Superior temporal gyrus (tissue), 1 donor: Measurements from ENCODE around the gene ROPN1L.
A peak's percentile ranks its signal among the peaks of the same experiment; 100 is the strongest.

Experiments used
- DNase-seq: peaks from one replicate; pipeline ENCODE4 v3.0.0-alpha.2; 2016; ENCODE audit errors: extremely low spot score

The ROPN1L gene

GRCh38 chr5:10427978-10428377 is 13.7 kb upstream of the ROPN1L start:
- no peak for DNase-seq

DNA sequence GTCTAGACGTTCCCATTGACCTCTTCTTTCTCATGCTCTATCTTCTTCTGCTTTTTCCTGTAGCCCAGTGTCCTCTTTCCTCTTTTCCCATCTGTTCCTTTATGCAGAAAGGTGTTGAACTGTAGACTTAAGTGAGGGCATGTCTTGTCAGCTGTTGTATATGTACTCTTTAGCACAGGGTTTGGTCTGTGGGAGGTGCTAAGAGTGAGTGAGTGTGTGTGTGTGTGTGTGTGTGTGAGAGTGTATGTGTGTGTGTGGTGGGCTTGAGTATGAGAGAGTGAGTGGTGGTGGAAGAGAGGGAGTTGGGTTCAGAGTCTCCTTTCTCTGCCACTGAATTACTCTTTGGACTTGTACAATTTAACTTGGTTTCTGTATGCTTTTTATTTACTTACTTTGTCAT is 10.3 kb upstream of the ROPN1L start:
- DNase-seq, result no peak

DNA sequence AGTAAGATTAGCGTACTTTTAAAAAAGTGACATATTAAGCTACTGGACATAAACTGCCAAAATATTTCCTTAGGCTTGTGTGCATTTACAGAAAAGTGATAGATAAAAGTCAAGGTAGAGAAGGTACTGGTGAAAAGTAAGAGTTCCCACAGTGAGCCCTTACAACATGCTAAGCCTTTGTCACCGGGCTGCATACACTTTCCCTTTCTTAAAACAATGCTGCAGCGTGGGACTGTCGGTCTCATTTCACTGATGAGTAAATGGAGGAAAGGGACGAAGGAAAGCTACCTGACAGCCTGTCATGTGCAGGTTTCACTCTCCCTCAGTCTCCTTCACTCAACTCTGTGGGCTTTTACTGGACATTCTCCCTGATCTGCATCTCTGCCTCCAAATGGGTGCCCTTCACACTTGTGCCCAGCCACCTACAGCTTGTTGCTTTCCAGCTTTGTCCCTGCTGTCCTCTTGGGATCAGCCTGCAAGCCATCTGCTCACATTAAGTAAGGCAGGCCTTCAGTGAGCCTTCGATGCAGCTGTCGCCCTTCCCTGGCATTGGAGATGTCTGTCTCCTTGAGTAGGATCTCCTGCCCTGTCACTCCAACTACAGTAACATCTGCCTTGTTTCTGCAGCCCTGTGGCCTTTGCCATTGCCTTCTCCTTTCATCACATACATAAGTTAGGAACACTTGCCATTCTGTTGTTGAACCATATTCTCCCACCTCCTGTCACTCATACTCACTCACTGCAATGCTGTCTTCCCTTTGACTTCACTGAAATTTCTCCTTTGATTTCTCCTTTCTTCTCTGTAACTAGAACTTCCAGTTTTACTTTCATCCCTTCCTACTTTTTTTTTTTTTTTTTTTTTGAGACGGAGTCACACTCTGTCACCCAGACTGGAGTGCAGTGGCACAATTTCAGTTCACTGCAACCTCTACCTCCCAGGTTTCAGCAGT is 9.3 kb upstream of the ROPN1L start:
- no peak for DNase-seq

DNA sequence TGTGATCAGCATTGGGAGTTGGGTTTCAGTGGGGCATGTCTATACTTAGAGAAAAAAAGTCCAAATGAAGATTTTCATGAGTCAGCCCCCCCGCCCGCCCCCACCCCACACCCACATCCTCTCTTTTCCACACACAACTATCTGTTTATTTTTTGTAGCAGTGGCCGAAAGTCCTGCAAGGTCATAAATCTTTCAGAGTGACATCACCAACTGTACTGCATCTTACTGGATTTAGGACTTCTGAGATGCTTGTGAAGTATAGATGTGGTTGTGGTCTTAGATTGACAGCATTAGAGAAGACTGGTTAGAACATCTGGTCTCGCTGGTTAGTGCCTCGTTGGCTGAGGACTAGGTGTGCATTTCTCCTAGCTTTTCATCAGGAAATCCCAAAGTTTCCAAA is 7.3 kb upstream of the ROPN1L start:
- DNase-seq, result no peak

- DNase-seq, result no peak
These were observed 3.4 kb upstream of the ROPN1L start for GRCh38 chr5:10438301-10438700.

- no peak for DNase-seq
These were observed 2.0 kb upstream of the ROPN1L start for GRCh38 chr5:10439692-10440091.

- no peak for DNase-seq
These were observed 1.2 kb upstream of the ROPN1L start for GRCh38 chr5:10440367-10440990.

- no peak for DNase-seq
These were observed 335 bp downstream of the ROPN1L start for GRCh38 chr5:10441992-10442435.

GRCh38 chr5:10442576-10442975 is 897 bp downstream of the ROPN1L start:
- DNase-seq, result no peak

DNA sequence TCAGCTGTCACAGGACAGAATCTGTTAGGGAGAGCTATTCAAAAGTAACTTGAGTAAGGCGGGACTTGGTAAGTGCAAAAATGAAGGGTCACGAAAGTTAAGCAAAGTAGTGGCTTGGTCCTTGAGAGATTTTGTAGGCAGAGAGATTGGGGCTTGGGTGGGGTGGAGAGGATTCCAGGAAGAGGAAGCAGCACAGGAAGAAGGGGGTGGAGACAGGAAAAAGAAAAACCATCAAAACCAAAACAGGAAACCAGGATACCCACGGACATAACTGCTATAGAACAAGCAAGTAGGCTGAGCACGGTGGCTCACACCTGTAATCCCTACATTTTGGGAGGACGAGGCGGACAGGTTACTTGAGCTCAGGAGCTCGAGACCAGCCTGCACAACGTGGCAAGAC is 3.7 kb downstream of the ROPN1L start:
- DNase-seq, result no peak

DNA sequence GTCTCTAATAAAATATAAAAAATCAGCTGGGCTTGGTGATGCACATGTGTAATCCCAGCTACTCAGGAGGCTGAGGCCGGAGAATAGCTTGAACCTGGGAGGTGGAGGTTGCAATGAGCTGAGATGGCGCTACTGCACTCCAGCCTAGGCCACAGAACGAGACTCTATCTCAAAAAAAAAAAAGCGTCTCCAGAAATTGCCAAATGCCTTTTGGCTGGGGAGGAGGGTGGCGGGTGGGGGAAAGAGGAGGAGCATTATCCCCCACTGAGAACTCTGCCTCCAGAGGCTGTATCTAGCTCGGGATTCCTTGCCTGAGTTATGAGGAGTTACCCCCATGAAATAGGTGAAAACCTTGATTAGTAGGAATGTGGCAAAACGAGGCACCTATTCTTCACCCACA is 4.8 kb downstream of the ROPN1L start:
- DNase-seq, result no peak

DNA sequence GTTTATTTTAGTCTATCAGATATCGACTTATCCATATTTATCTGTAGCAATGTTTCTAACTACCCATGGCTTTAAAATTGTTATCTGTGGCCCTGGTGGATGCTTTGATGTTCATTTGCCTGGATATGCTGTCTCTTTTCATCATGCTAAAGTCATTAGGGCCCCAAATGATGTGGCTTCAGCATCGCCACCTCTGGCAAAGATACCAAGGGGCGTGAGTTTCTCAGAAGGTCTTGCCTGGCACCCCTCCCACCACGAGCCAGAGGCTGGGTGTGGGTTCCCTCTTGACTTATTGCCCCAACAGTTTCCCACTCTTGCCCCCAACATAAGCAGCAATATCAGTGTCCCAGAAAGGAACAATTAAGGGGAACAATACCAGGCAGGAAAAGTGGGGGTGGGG is 5.4 kb downstream of the ROPN1L start:
- DNase-seq, result no peak

- no peak for DNase-seq
These were observed 7.2 kb downstream of the ROPN1L start for GRCh38 chr5:10448754-10449360.

DNA sequence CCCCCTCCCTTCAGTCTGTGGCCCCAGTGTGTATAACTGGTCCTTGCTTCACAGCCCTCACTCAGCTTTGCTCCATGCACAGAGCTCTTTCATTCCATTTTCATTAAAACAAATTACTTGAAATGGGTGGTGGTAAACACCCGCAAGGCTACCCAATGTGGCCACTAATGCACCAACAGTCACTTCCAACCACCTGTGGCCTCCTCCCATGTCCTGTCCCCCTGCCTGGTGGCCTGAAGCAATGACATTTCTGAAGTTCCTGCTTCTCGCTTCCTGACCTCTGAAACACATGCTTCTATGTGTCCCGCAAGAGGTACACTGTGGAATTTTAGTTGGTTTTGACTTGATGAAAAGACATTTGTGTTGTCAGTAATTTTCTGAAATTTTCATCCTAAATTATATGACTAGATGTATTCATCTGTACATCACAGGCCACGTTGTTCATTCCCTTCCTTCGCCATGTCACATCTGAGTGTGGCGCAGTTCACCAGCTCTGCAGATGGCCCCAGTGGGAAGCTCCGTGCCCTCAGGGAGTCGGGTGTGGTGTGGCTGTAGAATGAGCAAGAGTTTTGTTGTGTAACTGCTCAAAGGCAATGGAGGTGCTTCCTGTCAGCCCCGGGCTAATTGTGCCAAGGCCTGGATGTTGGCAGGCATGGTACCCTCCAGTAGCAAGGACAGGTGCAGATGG is 9.6 kb downstream of the ROPN1L start:
- DNase-seq, result no peak

DNA sequence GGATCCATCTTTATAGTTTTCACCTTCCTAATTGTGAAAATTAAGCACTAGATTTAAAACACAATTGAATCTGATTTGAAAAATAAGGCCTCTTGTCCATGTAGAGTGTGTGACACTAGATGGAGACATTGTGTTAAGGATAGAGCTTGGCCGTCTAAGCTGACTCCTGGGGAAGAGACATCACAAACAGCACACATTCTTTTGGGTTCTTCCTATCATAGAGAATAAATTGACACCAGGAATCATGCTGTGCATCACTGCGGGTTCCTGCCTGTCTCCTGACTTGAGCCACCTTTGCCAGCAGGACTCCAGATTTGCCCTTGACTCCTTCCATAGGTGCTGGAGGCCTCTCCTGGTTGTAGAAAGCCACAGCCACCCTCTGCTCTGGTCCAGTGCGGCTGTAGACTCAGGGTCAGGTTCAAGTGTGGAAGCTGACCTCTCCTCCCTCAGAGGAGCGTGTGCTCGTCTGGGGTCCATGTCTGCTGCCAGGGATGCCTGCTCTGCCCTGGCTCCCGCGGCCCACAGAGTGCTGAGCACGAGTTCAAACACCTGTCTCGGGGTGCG is 11.2 kb downstream of the ROPN1L start:
- DNase-seq, result peak; percentile 88

DNA sequence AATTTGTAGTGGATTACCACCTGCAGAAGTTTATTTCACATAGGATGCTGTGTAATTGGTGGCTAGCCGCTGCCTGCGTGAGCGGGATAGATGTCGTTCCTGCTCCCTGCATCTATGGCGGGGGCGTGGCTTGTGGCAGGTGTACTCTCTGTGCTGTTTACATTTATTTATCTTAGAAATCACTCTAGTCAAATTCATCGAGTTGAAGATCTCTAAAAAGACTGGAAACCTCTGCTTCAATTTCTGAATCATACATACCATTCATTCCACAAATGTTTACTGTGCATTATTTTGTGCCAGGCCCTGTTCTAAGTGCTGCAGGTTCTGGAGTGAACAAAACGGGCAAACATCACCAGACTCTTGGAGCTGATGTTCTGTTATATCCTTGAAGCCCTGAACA is 11.9 kb downstream of the ROPN1L start:
- no peak for DNase-seq

- DNase-seq, result no peak
These were observed 13.1 kb downstream of the ROPN1L start for GRCh38 chr5:10454591-10455276.

- DNase-seq, result no peak
These were observed 13.6 kb downstream of the ROPN1L start for GRCh38 chr5:10455277-10455670.

GRCh38 chr5:10456583-10457420 is 15.1 kb downstream of the ROPN1L start:
- peak; percentile 72 for DNase-seq
